CD4-positive, alpha-beta T cell treated with Interleukin-1 beta for 1 hour (primary cell): ENCODE results near the gene TTC16.

Source experiments
- DNase-seq, 2 donors: peaks; one replicate each; pipeline ENCODE4 v3.0.0-alpha.2; 2020 to 2022

Gene TTC16, protein sequence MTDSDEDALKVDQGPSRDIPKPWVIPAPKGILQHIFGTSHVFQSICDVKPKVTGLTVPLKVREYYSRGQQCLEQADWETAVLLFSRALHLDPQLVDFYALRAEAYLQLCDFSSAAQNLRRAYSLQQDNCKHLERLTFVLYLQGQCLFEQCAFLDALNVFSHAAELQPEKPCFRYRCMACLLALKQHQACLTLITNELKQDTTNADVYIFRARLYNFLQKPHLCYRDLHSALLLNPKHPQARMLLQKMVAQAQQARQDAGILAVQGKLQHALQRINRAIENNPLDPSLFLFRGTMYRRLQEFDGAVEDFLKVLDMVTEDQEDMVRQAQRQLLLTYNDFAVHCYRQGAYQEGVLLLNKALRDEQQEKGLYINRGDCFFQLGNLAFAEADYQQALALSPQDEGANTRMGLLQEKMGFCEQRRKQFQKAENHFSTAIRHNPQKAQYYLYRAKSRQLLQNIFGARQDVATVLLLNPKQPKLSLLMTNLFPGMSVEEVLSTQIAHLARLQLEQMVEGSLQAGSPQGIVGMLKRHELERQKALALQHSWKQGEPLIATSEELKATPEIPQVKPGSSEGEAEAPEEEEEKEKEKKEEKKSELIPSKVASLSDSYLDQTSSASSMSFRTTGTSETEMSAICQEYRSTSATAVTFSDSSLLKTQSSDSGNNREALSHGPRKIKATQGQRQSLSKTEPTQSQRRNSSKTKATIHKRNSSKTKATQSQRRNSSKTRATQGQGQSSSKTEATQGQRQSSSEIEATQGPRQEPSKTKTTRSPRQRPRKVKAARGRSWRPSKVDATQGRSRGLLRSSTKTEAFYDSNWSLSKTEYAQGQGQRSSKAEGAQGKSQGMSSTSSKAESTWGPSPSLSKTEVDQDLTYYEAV

DNA sequence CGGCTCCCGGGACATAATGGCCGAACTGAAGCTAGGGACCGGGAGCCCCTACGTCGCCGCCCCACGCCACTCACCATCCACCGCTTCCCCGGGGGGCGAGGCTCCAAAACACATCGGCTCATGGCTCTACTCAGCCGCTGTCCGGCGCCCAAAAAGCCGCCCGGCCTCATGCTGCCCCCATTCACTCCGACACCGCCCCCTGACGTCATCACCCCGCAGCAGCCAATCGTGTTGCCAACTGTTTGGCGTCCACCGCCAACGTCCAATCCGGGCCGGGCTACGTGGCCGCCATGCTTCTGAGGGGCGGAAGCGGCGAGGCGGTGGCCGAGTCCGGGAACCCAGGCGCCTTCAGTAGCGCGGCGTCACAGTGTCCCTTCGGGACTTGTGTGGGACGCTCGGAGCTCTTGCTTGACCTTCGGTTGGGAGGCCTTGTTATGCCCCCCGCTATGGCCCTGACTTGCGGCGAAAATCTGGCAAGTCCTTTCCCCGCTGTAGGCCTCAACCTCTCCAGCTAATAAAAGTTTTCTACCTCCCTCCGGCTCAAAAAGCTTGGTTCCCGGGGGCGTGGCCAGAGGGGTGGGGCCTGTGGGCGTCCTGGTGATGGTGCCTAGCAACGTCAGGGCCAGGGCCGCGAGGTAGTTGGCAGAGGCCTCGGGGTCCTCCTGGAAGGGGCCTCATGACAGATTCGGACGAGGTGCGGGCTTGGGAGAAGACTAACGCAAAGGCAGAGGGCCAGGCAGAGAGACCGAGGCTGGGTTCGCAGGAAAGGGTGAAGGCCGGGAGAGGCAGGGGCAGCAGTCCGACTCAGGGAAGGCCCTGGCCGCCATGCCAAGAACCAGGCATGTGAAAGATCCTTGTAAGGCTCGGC, at the start of gene TTC16, which contains the start of gene PTRH1:
Gene TTC16 (plus strand): TSS at position 610 of the 868 bp plus-strand sequence. CDS start 67 bp downstream, at position 677.
Gene PTRH1 (minus strand): TSS at position 194 of the 868 bp plus-strand sequence. CDS start 24 bp downstream, at position 170.
- peak; percentile 95 to 96 for DNase-seq

DNA sequence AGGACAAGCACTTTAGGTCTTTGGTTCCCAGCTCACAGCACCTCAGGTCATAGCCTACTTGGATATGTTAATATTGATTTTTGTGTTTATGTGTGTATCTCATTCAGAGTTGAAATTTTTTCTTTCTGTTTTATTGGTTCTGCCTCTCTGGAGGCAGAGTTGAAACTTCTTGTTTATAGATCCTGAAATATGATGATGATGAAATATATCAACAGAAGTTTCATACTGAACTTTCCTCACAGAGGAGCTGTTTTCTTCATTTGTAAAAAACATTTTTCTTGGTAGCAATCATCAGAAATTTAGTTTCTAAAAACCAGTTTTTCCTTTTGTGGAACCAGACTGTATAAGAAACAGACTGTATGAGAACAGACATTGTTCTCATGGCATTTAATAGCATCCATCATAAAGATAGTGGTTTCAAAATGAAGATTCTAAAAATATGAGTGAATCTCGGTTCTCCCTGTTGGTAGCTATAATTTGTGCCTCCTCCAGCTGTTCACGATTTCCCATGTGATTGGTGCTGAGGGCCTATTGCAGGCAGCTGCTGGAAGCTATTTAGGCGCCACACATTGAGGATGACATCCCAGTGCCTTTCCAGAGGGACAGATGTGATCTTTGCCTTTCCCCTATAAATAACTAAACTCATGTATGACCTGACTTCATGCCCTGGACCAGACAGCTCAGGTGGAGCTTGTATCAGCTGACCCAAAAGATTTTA, 48.6 kb upstream of the TTC16 start:
- no peak for DNase-seq

DNA sequence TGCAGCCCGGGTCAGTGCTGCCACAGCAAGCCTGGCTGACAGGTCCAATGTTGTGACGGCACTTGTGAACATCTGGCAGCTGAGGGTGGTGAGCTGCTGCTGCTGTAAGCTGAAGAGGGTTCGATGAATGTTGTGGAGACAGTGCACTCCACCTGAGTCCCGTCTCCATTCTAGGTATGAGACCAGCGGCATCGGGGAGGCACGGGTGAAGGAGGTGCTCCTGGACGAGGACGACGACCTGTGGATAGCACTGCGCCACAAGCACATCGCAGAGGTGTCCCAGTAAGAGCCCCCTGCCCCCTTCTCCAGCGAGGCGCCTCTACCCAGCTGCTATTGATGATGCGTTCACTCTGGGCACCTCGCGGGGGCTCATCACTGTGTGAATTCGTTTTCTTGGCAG, 48.0 kb upstream of the TTC16 start:
- DNase-seq: no peak

DNA sequence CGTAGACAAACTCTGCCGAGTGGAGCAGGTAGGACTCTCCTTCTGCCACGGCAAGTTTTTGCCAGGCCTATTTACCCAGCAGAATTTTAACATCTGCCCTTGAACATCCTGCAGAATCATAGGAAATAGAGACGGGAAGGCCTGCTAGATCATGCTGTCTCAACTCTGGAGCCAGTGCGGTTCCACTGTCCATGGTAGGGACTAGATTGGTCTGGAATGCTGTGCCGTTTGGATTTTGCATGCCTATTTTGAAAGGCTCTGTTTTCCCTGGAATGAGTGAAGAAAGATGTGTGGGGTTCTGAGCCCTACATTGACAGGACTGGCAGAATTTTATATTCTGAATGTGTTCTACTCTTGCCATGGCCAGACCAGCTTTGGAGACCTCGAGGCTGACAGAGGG, 42.6 kb upstream of the TTC16 start:
- no peak for DNase-seq

- no peak for DNase-seq
Observed at GRCh38 chr9:127676638-127677037, 39.2 kb upstream of the TTC16 start.

DNA sequence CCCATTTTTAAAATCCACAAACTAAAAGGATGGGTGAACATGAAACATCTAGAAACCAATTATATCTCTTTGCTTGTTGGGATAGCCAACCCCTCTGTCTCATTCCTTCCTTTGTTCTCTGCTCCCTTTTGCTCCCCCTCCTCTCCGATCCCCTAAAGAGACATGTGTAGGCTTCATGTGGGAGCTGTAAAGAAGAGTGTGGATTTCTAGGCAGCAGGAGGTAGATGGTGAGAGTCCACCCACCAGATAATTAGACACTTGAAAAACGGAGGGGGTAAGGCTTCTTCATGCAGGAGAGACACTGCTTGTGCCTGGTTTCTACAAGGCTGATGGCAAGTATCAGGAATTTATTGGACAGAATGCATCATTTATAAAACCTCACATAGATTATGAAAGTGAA, 36.4 kb upstream of the TTC16 start:
- DNase-seq: no peak

DNA sequence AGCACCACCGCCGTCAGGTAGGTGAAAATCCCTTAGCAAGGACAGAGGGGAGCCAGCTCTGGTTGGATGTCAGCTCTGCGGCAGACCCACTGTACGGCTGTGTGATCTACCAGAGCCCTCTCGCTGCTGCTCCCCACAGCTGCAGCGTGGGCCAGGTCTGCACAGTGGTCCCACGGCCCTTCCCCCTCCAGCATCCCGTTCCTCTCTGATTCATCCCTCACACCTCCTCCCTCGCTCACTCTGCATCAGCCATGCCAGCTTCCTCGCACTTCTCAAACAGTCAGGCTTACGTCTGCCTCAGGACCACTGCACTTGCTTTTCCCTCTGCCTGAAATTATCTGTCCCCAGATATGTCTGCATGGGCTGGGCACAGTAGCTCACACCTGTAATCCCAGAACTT, 35.7 kb upstream of the TTC16 start:
- DNase-seq: no peak

DNA sequence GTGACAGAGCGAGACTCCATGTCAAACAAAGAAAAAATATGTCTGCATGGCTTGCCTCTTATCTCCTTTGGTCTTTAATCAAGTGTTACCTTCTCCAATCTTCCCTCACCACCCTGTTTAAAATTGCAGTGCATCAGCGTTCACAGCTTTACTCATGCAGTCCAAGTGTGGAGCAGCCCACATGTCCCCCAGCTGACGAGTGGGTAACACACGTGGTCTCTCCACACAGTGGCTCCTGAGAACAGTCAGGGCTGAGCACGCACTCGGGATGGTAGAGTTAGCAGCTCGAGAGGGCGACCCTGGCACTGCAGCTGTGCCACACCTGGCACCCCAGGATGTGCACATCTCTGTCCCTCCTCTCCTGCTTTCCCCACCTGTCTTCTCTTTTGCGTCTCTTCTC, 35.0 kb upstream of the TTC16 start:
- no peak for DNase-seq

GRCh38 chr9:127682351-127683136, 33.3 kb upstream of the TTC16 start:
- no peak for DNase-seq

DNA sequence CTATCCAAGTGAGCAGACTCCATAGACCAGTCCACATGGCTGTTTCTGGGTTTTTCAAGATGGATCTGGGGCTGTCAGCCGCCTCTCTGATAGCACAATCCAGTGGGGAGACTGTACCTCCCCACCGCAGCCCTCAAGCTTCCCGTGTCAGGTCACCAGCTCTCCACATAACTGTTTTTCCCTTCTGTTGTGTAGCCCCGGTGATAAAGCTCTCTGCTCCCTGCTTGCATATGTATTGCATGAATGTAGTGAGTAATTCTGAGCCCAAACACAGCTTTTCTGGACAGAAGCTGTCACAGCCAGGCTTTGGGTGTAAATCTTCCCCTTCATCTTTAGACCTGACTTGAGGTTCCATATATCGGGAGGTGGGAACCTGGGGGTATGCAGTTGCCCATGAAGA, 32.2 kb upstream of the TTC16 start:
- DNase-seq: no peak

DNA sequence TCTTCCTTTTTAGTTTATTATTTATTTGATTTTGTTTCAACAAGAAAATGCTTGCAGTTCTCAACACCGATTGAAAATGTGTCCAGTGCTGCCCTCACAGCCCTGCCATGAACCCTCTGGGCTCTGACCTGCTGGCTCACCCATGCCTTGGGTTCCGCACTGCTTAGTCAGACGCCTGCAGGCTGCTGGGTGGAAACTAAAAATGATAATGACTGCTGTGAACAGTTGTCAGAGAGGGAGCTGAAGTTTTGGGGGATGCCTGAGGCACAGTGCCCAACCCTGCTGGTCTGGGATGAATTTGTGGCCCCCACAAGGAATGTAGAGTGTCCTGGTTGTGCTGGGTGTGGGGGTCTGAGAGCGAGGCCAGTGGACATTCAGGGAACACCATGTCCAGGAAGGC, 31.3 kb upstream of the TTC16 start:
- no peak for DNase-seq

DNA sequence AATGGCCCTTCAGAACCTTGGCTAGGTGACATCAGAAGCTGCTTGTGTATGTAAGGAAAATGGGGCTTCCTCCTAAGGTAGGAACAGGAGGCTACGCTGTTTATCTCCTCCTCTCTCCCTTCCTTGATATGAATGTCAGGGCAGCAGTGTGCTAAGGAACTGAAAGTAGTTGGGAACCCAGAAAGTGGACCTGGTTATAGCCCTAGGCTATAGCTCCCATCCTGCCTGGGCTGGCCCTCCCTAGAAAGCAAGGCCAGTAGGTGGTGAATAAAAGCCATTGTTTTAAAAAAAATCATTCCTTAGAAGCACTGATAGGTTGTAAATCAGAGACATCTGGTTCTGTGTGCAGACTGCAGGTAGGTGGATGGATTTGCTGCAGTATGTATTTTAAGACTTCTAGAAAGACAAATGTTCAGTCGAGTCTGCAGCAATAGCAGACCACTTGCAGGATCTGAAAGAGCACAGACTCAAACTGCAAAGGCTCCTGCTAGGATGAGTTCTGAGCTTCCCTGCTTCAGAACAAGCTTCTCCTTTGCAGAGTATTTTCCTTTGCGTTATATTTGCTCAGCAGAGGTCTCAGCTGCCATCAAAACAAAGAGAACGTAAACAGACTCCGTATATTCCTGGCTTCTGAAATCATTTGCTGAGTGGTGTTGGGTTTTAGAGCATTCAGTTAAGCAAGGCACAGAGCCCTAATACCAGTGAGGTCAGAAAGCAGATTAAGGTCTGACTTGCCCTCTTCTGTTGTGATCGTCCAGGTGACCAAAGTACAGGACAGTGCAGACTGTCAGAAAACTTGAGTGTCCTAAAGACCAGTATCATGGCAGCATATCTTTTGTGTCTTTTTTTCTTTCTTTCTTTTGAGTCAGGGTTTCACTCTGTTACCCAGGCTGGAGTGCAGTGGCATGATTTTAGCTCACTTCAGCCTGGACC, 29.2 kb upstream of the TTC16 start:
- no peak for DNase-seq

- no peak for DNase-seq
Observed at GRCh38 chr9:127689329-127690000, 26.4 kb upstream of the TTC16 start.

DNA sequence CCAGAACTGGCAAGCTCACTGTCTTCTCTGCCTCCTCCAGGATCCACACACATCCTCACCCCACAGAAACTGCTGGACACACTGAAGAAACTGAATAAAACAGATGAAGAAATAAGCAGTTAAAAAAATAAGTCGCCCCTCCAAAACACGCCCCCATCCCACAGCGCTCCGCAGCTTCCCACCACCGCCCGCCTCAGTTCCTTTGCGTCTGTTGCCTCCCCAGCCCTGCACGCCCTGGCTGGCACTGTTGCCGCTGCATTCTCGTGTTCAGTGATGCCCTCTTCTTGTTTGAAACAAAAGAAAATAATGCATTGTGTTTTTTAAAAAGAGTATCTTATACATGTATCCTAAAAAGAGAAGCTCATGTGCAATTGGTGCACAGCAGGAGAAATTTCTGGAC, 25.1 kb upstream of the TTC16 start:
- DNase-seq: no peak

- DNase-seq: no peak
Observed at GRCh38 chr9:127692071-127692470, 23.8 kb upstream of the TTC16 start.

DNA sequence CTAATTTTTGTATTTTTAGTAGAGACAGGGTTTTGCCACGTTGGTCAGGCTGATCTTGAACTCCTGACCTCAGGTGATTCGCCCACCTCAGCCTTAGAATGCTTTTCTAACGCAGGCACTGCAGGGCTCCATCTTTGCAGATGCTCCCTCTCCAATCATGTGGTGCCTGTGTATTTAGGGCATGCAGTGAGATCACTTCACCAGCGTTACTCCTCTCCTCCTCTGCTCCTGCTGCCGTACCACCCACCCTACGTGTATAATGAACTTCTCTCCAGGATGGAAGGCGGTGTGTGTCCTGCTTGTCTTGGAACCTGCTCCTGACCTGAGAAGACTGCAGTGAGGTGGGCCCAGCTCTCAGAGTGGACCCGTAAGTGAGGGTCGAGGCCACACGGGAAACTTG, 22.7 kb upstream of the TTC16 start:
- no peak for DNase-seq

GRCh38 chr9:127693697-127694096, 22.2 kb upstream of the TTC16 start:
- DNase-seq: no peak

GRCh38 chr9:127694890-127695720, 20.8 kb upstream of the TTC16 start:
- no peak for DNase-seq

DNA sequence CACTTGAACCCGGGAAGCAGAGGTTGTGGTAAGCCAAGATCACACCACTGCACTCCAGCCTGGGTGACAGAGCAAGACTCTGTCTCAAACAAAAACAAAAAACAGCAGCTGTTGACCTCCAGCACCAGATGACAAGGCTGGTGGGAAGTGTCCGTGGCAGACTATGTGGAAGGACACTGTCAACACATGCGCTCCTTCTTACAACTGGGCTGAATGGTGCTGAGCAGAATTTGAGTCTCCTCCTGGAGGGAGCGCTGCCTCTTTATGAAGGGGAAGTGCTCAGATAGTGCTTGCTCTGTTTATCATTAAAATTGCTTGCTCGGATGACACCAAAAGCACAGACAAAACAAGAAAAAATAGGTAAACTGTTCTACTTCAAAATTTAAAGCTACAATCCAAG, 18.3 kb upstream of the TTC16 start:
- no peak for DNase-seq
